Mucosa of descending colon (tissue), 3 donors: ENCODE data around the gene PDE4D. TPM values are rescaled to one million over a fixed set of nuclear protein-coding genes. Genes with fewer than 3 reads are reported as not detected.

ENCODE experiments used
- ATAC-seq: fragments of 200-7000 bp; cut with Tn5 transposase; one replicate; pipeline ENCODE4 v1.9.1; 2020; ENCODE audit warnings: mild to moderate bottlenecking, moderate library complexity
- DNase-seq, 3 donors: peaks; one replicate each; pipeline ENCODE4 v3.0.0-alpha.2; 2020
- H3K36me3 ChIP-seq: fragments of 200-600 bp; one replicate; pipeline ENCODE4 v1.8.0; 2021; ENCODE audit warnings: low read depth, mild to moderate bottlenecking
- H3K4me1 ChIP-seq: fragments of 200-600 bp; one replicate; pipeline ENCODE4 v1.8.0; 2021; ENCODE audit warnings: low read depth, mild to moderate bottlenecking
- H3K4me3 ChIP-seq: fragments of 200-600 bp; one replicate; pipeline ENCODE4 v1.8.0; 2021; ENCODE audit warnings: mild to moderate bottlenecking
- H3K9me3 ChIP-seq: fragments of 200-600 bp; one replicate; pipeline ENCODE4 v1.8.0; 2021; ENCODE audit warnings: mild to moderate bottlenecking
- CTCF ChIP-seq: fragments of 200-600 bp; IDR thresholded peaks from one replicate; pipeline ENCODE4 v1.8.0; 2022; ENCODE audit warnings: antibody characterized with exemption, mild to moderate bottlenecking
- intact Hi-C, 2 donors: fragments of 100-400 bp; cut with DNase I in 1 of 2; cut with micrococcal nuclease in 1 of 2; formaldehyde crosslinking; loops; one replicate each; pipeline versions ENCODE4 v1.11.0 to v1.11.1; 2022; cut with DNase I, micrococcal nuclease
- total RNA-seq, 3 donors: library from RNA; stranded (reverse); fragmentation: NEBNext Ultra II Directional in 2 of 3; extraction: Animal tissue kit (Norgen Biotek cat#: 25700) in 2 of 3; gene quantifications; one replicate each; pipeline versions ENCODE4 v1.2.1 to v1.2.4, GENCODE V29; 2021 to 2023
- donor health status: DM: no; HTN: no; CAD: no; lungs with moderate emphysema.
- donor health status: DM: no; HTN: no; CAD: no.
- donor health status: DM: no; HTN: yes; CAD: no.

Gene PDE4D
- total RNA-seq, 3 donors from 2014 or later: 37.9 to 137 (median 100) TPM

DNA sequence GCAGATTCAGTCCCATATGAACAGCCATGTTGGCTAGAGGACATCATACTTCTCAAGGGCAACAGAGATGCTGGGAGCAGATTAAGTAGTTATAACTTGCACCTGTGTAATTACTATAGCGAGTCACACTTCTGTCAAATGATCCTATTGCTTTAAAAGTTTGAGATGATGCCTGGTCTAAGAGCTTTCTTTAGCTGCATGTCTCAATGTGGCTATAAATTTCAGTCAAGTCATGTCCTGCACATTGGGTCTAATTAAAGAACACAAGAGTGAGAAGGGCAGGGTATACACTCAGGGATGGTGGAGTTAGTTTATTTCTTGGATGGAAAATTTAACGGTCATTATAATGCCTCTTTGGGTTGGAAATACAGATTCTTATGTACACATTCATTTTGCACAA lies 753.4 kb downstream of the PDE4D start:
- intact Hi-C loops: no loop called here
- no peaks in the 10 kb centered on the region for H3K9me3 ChIP-seq
- H3K4me1 ChIP-seq: no peaks in the 10 kb centered on the region
- H3K36me3 ChIP-seq: no peaks in the 10 kb centered on the region
- no peak overlapping the region for H3K4me3 ChIP-seq
- TF ChIP-seq CTCF: no peak
- no peak for DNase-seq
- ATAC-seq: no peak

DNA sequence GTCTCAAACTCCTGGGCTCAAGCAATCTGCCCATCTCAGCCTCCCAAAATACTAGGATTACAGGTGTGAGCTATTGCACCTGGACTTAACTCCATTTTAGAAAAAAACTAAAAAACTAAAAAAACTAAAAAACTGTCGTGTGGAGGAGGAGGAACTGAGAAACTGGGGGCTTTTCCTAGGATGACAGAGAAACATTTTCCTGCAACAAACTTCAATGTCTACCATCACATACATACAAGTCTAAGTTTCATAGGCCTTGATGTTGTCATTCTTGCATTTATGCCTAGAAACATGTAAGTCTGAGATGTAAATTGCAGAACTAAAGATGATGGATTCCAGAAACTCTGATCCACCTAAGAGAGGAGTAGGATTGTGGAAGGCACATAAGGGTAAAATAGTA lies 753.8 kb downstream of the PDE4D start:
- intact Hi-C loops: no loop called here
- Histone ChIP-seq H3K36me3 (no peaks in the 10 kb centered on the region), H3K4me3 (no peak overlapping the region), H3K9me3 (no peaks in the 10 kb centered on the region), H3K4me1 (no peaks in the 10 kb centered on the region)
- no peak for TF ChIP-seq CTCF
- ATAC-seq: no peak
- no peak for DNase-seq

DNA sequence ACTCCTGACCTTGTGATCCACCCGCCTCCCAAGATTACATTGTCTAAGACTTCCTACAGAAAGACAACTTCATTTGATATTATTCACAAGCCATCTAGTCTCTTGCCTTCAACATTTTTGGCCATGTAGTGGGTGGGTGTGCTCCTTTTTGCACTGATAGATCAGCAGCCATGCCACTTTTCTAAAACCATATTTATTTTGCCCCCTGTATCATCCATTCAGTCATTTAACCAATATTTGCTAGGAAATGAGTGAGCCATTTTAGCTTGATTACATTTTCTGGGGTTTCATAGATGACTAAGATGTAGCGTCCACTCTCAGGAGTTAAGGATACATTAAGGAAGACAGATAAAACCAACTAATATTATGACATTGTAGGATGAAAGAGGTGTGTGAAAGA lies 755.0 kb downstream of the PDE4D start:
- Histone ChIP-seq H3K4me3 (no peak overlapping the region), H3K4me1 (no peaks in the 10 kb centered on the region)

GRCh38 chr5:59137846-59138245 lies 755.7 kb downstream of the PDE4D start:
- H3K4me1 ChIP-seq: no peaks in the 10 kb centered on the region
- intact Hi-C loops: no loop called here
- TF ChIP-seq CTCF: no peak
- no peaks in the 10 kb centered on the region for H3K36me3 ChIP-seq
- ATAC-seq (no peak), DNase-seq (no peak)
- no peaks in the 10 kb centered on the region for H3K9me3 ChIP-seq
- H3K4me3 ChIP-seq: no peak overlapping the region

More for the DNA sequence above, 755.0 kb downstream of the PDE4D start:
- intact Hi-C loops: no loop called here
- Histone ChIP-seq H3K9me3 (no peaks in the 10 kb centered on the region), H3K36me3 (no peaks in the 10 kb centered on the region)
- ATAC-seq: no peak
- no peak for DNase-seq
- no peak for TF ChIP-seq CTCF

DNA sequence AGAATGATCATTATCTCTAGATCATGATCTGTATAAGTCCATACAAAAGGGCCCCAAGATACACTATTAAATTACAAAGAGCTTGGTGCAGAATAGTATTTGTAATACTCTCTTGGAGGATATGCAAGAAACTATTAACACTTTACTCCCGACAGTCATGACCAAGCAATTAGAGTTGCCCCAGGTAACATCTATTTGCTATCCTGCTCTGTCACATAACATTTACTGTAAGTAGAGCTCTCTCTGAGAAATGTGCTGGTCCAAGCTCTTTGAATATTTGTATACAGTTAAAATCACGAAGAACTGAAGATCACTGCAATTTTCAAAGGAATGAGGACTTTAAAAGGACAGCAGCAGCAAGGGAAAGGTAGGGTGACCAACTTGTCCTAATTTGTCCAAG lies 757.0 kb downstream of the PDE4D start:
- no peaks in the 10 kb centered on the region for H3K9me3 ChIP-seq
- intact Hi-C loops: no loop called here
- ATAC-seq (no peak), DNase-seq (no peak)
- H3K36me3 ChIP-seq: no peaks in the 10 kb centered on the region
- H3K4me1 ChIP-seq: no peaks in the 10 kb centered on the region
- H3K4me3 ChIP-seq: no peak overlapping the region
- no peak for TF ChIP-seq CTCF

DNA sequence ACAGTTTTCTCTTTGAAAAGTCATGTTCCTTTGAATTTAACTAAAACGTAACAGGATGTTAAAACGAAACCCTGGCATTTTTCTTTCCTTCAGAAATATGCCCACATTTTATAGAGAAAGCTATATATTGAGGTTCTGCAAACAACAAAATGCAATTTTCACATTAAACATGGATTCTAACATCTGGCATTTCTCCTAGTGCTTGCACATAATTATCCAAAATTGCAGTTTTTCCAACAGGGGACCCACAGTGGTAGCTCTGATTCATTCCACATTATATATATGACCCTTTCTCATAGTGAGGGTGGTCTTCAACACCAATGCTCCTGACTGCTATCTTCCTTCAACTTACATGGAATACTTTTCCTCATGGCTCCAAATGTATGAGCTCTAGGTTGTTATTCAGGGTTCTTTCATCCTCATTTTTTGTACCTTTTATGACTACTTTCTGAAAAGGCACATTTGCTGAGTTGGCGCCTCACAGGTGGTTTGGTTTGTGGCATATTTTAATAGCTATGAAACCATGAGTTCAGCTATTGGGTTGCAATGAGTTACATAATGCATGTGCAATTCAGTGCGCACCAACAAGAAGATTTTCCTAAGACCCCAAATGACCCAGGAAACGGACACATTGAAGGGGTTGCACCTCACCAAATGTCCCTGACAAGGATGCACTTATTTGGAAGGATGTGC lies 758.9 kb downstream of the PDE4D start:
- ATAC-seq (no peak), DNase-seq (no peak)
- TF ChIP-seq CTCF: no peak
- Histone ChIP-seq H3K4me3 (no peak overlapping the region), H3K9me3 (no peaks in the 10 kb centered on the region), H3K4me1 (no peaks in the 10 kb centered on the region), H3K36me3 (no peaks in the 10 kb centered on the region)
- intact Hi-C loops: no loop called here
